Psoas muscle (tissue), 8 donors: ENCODE data around the gene KCNH2. TPM values are rescaled to one million over a fixed set of nuclear protein-coding genes. Genes with fewer than 3 reads are reported as not detected.

Experiments used
- ATAC-seq, 4 donors: fragments of 200-7000 bp; cut with Tn5 transposase; one replicate each; pipeline ENCODE4 v1.9.1; 2020; ENCODE audit warnings: moderate library complexity in 3 of 4, mild to moderate bottlenecking in 2 of 4
- DNase-seq, 2 donors: peaks; one replicate each; pipeline ENCODE4 v3.0.0-alpha.2; 2020
- H3K27ac ChIP-seq: fragments of 200-600 bp; one replicate; pipeline ENCODE4 v1.8.0; 2022
- H3K27me3 ChIP-seq, 3 donors: fragments of 200-600 bp in 1 of 3; one replicate each; pipeline versions ENCODE4 v1.6.1 to v1.8.0; 2013 to 2022; ENCODE audit warnings: low read length in 2 of 3, mild to moderate bottlenecking in 2 of 3, moderate library complexity in 1 of 3; ENCODE audit not compliant: insufficient read depth in 3 of 3
- H3K36me3 ChIP-seq, 2 donors: fragments of 200-600 bp in 1 of 2; one replicate each; pipeline versions ENCODE4 v1.6.1 to v1.8.0; 2013 to 2022; ENCODE audit warnings: low read depth in 1 of 2, mild to moderate bottlenecking in 1 of 2, moderate library complexity in 1 of 2; ENCODE audit not compliant: insufficient read depth in 1 of 2
- H3K4me1 ChIP-seq: fragments of 200-600 bp; one replicate; pipeline ENCODE4 v1.8.0; 2022
- H3K4me3 ChIP-seq: fragments of 200-600 bp; one replicate; pipeline ENCODE4 v1.8.0; 2022; ENCODE audit warnings: mild to moderate bottlenecking
- H3K9me3 ChIP-seq: fragments of 200-600 bp; one replicate; pipeline ENCODE4 v1.8.0; 2022
- WGBS, 3 donors: extraction: QIAGEN DNeasy Blood & Tissue Kit; methylation state at CpG; one replicate each; pipeline versions ENCODE4 v1.1.6 to v1.1.7; 2013; 5-methylcytosine and 5-hydroxymethylcytosine counted together
- intact Hi-C, 2 donors: fragments of 100-400 bp; cut with DNase I; formaldehyde crosslinking; loops; one replicate each; pipeline versions ENCODE4 v1.11.0 to v1.14.2; 2022
- polyA plus RNA-seq, 3 donors: library from polyadenylated mRNA; stranded (reverse); fragments of 200-250 nt; gene quantifications; one replicate each; pipeline ENCODE4 v1.2.3, GENCODE V29; 2013
- total RNA-seq, 4 donors: library from RNA; stranded (reverse); fragmentation: NEBNext Ultra II Directional in 2 of 4; extraction: Animal tissue kit (Norgen Biotek cat#: 25700) in 2 of 4; gene quantifications; one replicate each; pipeline versions ENCODE4 v1.2.1 to v1.2.4, GENCODE V29; 2021 to 2023
- TF ChIP-seq, protein P1 (sequence below): fragments of 200-600 bp; IDR thresholded peaks from one replicate; pipeline ENCODE4 v1.8.0; 2022; ENCODE audit warnings: antibody characterized with exemption
- donor health status: healthy with polysubstance abuse.
- donor health status: DM: no; HTN: no; CAD: no; lungs with moderate emphysema.
- donor health status: Bipolar disorder and iron deficiency.
- donor health status: healthy.
- donor health status: DM: yes; HTN: yes; CAD: no.
- donor health status: DM: no; HTN: no; CAD: no.
- donor health status: DM: no; HTN: no; CAD: no.
- donor health status: DM: yes; HTN: yes; CAD: no.

The KCNH2 gene
- total and polyA plus RNA-seq, 7 donors: 0.18 to 0.48 (median 0.22) TPM

DNA sequence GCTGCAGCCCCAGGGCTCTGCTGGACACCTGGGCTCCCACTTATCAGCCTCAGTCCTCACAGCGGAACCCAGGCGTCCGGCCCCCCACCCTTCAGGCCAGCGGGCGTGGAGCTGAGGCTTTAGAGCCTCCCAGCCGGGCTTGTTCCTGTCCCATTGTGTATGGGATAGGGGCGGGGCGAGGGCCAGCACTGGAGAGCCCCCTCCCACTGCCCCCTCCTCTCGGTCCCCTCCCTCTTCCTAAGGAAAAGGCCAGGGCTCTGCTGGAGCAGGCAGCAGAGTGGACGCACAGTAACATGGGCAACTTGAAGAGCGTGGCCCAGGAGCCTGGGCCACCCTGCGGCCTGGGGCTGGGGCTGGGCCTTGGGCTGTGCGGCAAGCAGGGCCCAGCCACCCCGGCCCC is 15.4 kb upstream of the KCNH2 start:
- Histone ChIP-seq H3K27ac (peak overlapping the region; percentile 58), H3K4me1 (no peaks in the 10 kb centered on the region), H3K36me3 (no peaks in the 10 kb centered on the region), H3K9me3 (no peaks in the 10 kb centered on the region), H3K27me3 (peaks cover 0 to 12% (median 2%) of the 10 kb centered on the region in 3 donors), H3K4me3 (peak overlapping the region; percentile 47)
- peak; percentile 49 to 75 for DNase-seq
- TF ChIP-seq, protein P1, sequence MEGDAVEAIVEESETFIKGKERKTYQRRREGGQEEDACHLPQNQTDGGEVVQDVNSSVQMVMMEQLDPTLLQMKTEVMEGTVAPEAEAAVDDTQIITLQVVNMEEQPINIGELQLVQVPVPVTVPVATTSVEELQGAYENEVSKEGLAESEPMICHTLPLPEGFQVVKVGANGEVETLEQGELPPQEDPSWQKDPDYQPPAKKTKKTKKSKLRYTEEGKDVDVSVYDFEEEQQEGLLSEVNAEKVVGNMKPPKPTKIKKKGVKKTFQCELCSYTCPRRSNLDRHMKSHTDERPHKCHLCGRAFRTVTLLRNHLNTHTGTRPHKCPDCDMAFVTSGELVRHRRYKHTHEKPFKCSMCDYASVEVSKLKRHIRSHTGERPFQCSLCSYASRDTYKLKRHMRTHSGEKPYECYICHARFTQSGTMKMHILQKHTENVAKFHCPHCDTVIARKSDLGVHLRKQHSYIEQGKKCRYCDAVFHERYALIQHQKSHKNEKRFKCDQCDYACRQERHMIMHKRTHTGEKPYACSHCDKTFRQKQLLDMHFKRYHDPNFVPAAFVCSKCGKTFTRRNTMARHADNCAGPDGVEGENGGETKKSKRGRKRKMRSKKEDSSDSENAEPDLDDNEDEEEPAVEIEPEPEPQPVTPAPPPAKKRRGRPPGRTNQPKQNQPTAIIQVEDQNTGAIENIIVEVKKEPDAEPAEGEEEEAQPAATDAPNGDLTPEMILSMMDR: no peak
- intact Hi-C loops: no loop called here
- 77 to 90% (median 86%) methylated on average over 14 of the region's 14 CpGs for WGBS, 3 donors
- peak; percentile 21 to 59 (median 54) for ATAC-seq

DNA sequence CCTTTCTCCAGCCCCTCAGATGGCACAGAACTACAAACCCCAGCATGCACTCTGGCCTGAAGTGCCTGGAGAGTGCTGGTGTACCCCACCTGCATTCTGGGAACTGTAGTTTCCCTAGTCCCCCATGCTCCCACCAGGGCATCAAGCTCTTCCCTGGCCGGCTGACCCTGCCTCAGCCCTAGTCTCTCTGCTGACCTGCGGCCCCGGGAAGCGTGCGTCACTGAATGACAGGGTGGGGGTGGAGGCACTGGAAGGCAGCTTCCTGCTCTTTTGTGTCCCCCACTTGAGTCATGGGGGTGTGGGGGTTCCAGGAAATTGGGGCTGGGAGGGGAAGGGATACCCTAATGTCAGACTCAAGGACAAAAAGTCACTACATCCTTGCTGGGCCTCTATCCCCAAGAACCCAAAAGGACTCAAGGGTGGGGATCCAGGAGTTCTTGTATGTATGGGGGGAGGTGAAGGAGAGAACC is 14.7 kb upstream of the KCNH2 start:
- peak in 1 of 2 donors; percentile 43 for DNase-seq
- Histone ChIP-seq H3K9me3 (no peaks in the 10 kb centered on the region), H3K36me3 (no peaks in the 10 kb centered on the region), H3K4me1 (no peaks in the 10 kb centered on the region), H3K4me3 (no peak overlapping the region), H3K27ac (peak overlapping the region; percentile 58), H3K27me3 (peaks cover 0 to 11% (median 2%) of the 10 kb centered on the region in 3 donors)
- peak; percentile 49 to 77 (median 62) for ATAC-seq
- TF ChIP-seq, protein P1: no peak
- 38 to 42% (median 39%) methylated on average over 5 of the region's 5 CpGs for WGBS, 3 donors
- intact Hi-C loops: no loop called here

DNA sequence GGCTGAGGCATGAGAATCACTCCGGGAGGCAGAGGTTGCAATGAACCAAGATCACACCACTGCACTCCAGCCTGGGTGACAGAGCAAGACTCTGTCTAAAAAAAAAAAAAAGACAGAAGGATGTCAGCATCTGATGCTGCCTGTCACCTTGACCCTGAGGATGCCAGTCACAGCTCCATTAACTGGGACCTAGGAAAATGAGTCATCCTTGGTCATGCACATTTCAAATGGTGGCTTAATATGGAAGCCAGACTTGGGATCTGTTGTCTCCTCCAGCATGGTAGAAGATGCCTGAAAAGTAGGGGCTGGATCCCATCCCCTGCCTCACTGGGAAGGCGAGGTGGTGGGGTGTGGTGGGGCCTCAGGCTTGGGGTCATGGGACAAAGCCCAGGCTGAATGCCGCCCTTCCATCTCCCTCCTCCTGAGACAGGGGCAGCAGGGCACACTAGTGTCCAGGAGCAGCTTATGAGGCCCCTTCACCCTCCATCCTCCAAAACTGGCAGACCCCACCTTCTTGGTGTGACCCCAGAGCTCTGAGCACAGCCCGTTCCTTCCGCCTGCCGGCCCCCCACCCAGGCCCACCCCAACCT is 14.0 kb upstream of the KCNH2 start:
- ATAC-seq: no peak
- intact Hi-C loops: no loop called here
- 84 to 87% (median 85%) methylated on average over 4 to 6 of the region's 6 CpGs for WGBS, 3 donors

DNA sequence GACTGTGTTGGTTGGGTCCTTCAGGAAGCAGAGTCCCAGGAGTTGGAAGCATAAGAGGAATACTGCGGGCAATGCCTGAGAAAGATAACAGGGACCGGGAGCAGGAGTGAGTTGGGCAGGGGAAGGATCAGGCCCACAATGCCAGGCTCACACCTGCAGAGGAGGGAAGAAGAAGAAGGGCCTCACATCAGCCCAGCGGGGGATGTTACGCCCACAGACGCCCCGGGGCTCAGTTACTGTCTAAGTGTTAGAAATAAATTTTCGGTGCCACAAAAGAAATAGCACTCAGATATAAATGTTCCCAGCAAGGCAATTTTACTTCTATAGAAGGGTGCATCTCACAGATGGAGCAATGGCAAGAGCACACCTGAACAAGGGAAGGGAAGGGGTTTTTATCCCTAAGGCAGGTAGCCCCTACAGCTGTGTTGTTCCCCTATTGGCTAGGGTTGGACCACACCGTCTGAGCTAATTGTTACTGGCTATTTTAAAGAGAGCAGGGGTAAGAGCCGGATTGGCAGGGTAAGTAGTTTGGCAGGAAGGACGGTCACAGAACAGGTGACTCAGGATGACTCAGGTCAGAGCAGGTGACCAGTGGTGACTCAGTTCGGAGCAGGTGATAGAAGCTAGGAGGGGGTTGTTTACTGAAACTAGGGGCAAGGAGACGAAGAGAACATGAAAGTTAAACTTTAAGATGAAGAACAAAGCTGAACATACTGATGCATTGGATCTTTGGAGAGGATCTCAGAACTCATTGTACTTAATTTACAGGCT is 12.5 kb upstream of the KCNH2 start, which contains the start of gene NOS3:
Gene NOS3 (plus strand): TSS at position 602 of the 771 bp plus-strand sequence. CDS start 2,787 bp downstream, outside the sequence.
- ATAC-seq (no peak), DNase-seq (no peak)
- Histone ChIP-seq H3K9me3 (no peaks in the 10 kb centered on the region), H3K36me3 (no peaks in the 10 kb centered on the region), H3K4me3 (no peak within 1 kb of the TSS), H3K27ac (no peak within 1 kb of the TSS), H3K27me3 (peaks cover 0 to 4% (median 0%) of the 10 kb centered on the region in 3 donors), H3K4me1 (no peaks in the 10 kb centered on the region)
- 83 to 89% (median 88%) methylated on average over 12 of the region's 12 CpGs for WGBS, 3 donors
- TF ChIP-seq, protein P1: no peak
- intact Hi-C loops: no loop called here

More for the DNA sequence above, 14.0 kb upstream of the KCNH2 start:
- TF ChIP-seq, protein P1: no peak
- Histone ChIP-seq H3K27ac (no peak overlapping the region), H3K4me3 (no peak overlapping the region), H3K36me3 (no peaks in the 10 kb centered on the region), H3K27me3 (peaks cover 0 to 5% (median 0%) of the 10 kb centered on the region in 3 donors), H3K9me3 (no peaks in the 10 kb centered on the region), H3K4me1 (no peaks in the 10 kb centered on the region)
- no peak for DNase-seq
